ENCODE measurements around the gene NUP93. TPM values are rescaled to one million over a fixed set of nuclear protein-coding genes. Genes with fewer than 3 reads are reported as not detected.

NUP93 gene
- total and polyA plus RNA-seq, 2 of the 8 experiments (the other 6 are each of a cell fraction or from before 2014, with no cell fraction given) = 147 to 201 TPM

- H2AFZ ChIP-seq (ENCODE audit: low read length) = no peak overlapping the region
- no peak overlapping the region for H4K5ac ChIP-seq (ENCODE audit: insufficient read length, low read depth, low read length)
- H2AK5ac ChIP-seq (ENCODE audit: low read depth, low read length) = no peak overlapping the region
- H3K56ac ChIP-seq (replicated peaks; ENCODE audit: insufficient read length, low read depth, low read length) = no peak overlapping the region
- POLR2A ChIA-PET (ENCODE audit: partially characterized antibody) = interaction anchor here (1.6 kb wide), 1 partner anchor 10 kb away, joined by 4 read pairs; no protein-coding TSS in a partner anchor
- H2BK5ac ChIP-seq (ENCODE audit: low read depth, low read length) = no peak overlapping the region
- no peaks in the 10 kb centered on the region; a peak in 1 of 7 replicates for H3K27me3 ChIP-seq (replicated peaks in 1 of 4; ENCODE audit: control insufficient read depth in 3 of 4, extremely low read depth in 1 of 4, insufficient read depth in 3 of 4, low read length in 3 of 4)
- H3K27ac ChIP-seq (ENCODE audit: low read depth, low read length) = no peak overlapping the region
- H3K23ac ChIP-seq (ENCODE audit: insufficient read length) = no peak overlapping the region
- no peak overlapping the region for H3K18ac ChIP-seq (ENCODE audit: extremely low read depth, low read length)
- no peak for FAIRE-seq
- no peaks in the 10 kb centered on the region for H3K9me3 ChIP-seq (ENCODE audit: insufficient read depth in 2 of 2, low read depth in 1 of 2, low read length in 1 of 2)
- no peaks in the 10 kb centered on the region for H3K79me1 ChIP-seq (ENCODE audit: low read depth, low read length)
- H2BK20ac ChIP-seq (ENCODE audit: low read length) = no peak overlapping the region
- no peak overlapping the region for H3K4me3 ChIP-seq (ENCODE audit: extremely low read depth in 1 of 4, insufficient read depth in 2 of 4, low read depth in 3 of 4, low read length in 4 of 4)
- no peak for DNase-seq (ENCODE audit: low read depth in 1 of 2, low spot score in 2 of 2)
- H2BK15ac ChIP-seq (ENCODE audit: low read length) = no peak overlapping the region
- H3K23me2 ChIP-seq (ENCODE audit: low read depth, low read length) = no peaks in the 10 kb centered on the region
- H4K8ac ChIP-seq (ENCODE audit: extremely low read depth, insufficient read depth, low read length) = no peak overlapping the region
- H3K4me1 ChIP-seq (replicated peaks in 1 of 4; ENCODE audit: control insufficient read depth in 3 of 4, insufficient read depth in 4 of 4, low read length in 3 of 4) = no peaks in the 10 kb centered on the region
- H3K9ac ChIP-seq (replicated peaks in 1 of 4; ENCODE audit: extremely low read depth in 1 of 4, low read depth in 3 of 4, low read length in 3 of 4) = no peak overlapping the region
- H2BK12ac ChIP-seq (ENCODE audit: low read depth, low read length) = no peak overlapping the region
- WGBS, 2 experiments (ENCODE audit: extremely low coverage in 1 of 2, insufficient coverage in 1 of 2, insufficient read length in 1 of 2, insufficient replicate concordance in 2 of 2, low coverage in 1 of 2, low lambda C conversion rate in 2 of 2, missing lambda C conversion rate in 1 of 2) = 100% methylated on average over 2 of the region's 2 CpGs; no CpG with 5 or more reads in 1 of the 2 experiments
- H3K36me3 ChIP-seq (ENCODE audit: control insufficient read depth in 2 of 4, insufficient read depth in 4 of 4, low read length in 3 of 4) = peaks cover 18 to 68% (median 43%) of the 10 kb centered on the region in 4 experiments
- no peak overlapping the region for H2BK120ac ChIP-seq (replicated peaks; ENCODE audit: low read depth, low read length)
- no peak overlapping the region for H4K91ac ChIP-seq (replicated peaks; ENCODE audit: insufficient read length, low read length)
- CTCF ChIA-PET (ENCODE audit: partially characterized antibody) = interaction anchor here (0.7 kb wide), 1 partner anchor 123 kb away, joined by 3 read pairs; no protein-coding TSS in a partner anchor
- H3K79me2 ChIP-seq (ENCODE audit: control insufficient read depth in 1 of 2, insufficient read depth in 2 of 2, low read length in 2 of 2) = no peaks in the 10 kb centered on the region
- H3K4me2 ChIP-seq (ENCODE audit: insufficient read depth in 1 of 2, low read depth in 2 of 2, low read length in 2 of 2) = no peak overlapping the region
- no peak overlapping the region for H3K4ac ChIP-seq (replicated peaks; ENCODE audit: insufficient read length, low read depth, low read length)
- no peak overlapping the region for H3K14ac ChIP-seq (ENCODE audit: insufficient read length)
- H4K20me1 ChIP-seq (replicated peaks in 1 of 2; ENCODE audit: control insufficient read depth in 1 of 2, insufficient read depth in 2 of 2, low read length in 2 of 2) = peaks cover 0 to 4% of the 10 kb centered on the region in 2 experiments
- TF ChIP-seq BACH1 (IDR thresholded peaks at IDR 0.05; ENCODE audit: low read length) (no peak), CBX8 (IDR thresholded peaks at IDR 0.05; ENCODE audit: borderline replicate concordance, low read depth, low read length) (no peak), BRCA1 (IDR thresholded peaks at IDR 0.05; ENCODE audit: low read depth, low read length) (no peak), EGR1 (IDR thresholded peaks at IDR 0.05; ENCODE audit: borderline replicate concordance, low read depth, low read length) (no peak), SIN3A (conservative IDR thresholded peaks at IDR 0.05 in 1 of 2, IDR thresholded peaks at IDR 0.05 in 1 of 2; ENCODE audit: low read depth in 1 of 2, low read length in 2 of 2) (no peak), KDM1A (IDR thresholded peaks at IDR 0.05; ENCODE audit: borderline replicate concordance, low read length) (no peak), JUND (IDR thresholded peaks at IDR 0.05; ENCODE audit: low read length) (no peak), MAX (IDR thresholded peaks at IDR 0.05) (no peak), ATF3 (IDR thresholded peaks at IDR 0.05; ENCODE audit: insufficient read depth, low read depth, low read length) (no peak), RFX5 (IDR thresholded peaks at IDR 0.05; ENCODE audit: borderline replicate concordance, low read depth, low read length) (no peak), PHF8 (conservative IDR thresholded peaks at IDR 0.05; ENCODE audit: low read depth, low read length) (no peak), USF2 (IDR thresholded peaks at IDR 0.05; ENCODE audit: low read length) (no peak)
These were observed 111.3 kb downstream of the NUP93 start for GRCh38 chr16:56841233-56841632.

All from H1 (cell line).